ENCODE measurements around the gene CDC42BPA. TPM values are rescaled to one million over a fixed set of nuclear protein-coding genes. Genes with fewer than 3 reads are reported as not detected.

CDC42BPA gene
- total RNA-seq, 1 donor from 2014 or later = 55.2 TPM

- DNase-seq = no peak
These were observed 374.4 kb downstream of the CDC42BPA start for GRCh38 chr1:226943927-226944326.

- DNase-seq = no peak
These were observed 375.1 kb downstream of the CDC42BPA start for GRCh38 chr1:226943156-226943555.

- no peak for DNase-seq
These were observed 375.9 kb downstream of the CDC42BPA start for GRCh38 chr1:226942392-226942791.

GRCh38 chr1:226940806-226941067, 377.6 kb downstream of the CDC42BPA start:
- DNase-seq = no peak

- DNase-seq = peak; percentile 99
These were observed 378.1 kb downstream of the CDC42BPA start, which contains the start of gene COQ8A for GRCh38 chr1:226940029-226940805. TSS of gene COQ8A (plus strand) at chr1:226940294. CDS start at chr1:226961386, 21,092 bp downstream.

Small RNAs within 50 kb of the gene (small RNA-seq; reads per million reads assigned to genes)
- gene AL353689.1 (ENCODE audit: low replicate concordance) = not detected

Other genes starting within 250 kb of the CDC42BPA start
- 27.2 TPM for gene ZNF678, start 245.1 kb upstream of the CDC42BPA start, total RNA-seq